Loucy (cell line): Measurements from ENCODE around the gene PCDHGC4.

Experiments used
- H2AFZ ChIP-seq: fragments of 200-600 bp; sonication (generic); 2 replicates; pipeline ENCODE4 v1.6.0; 2016; ENCODE audit warnings: antibody characterized with exemption, mild to moderate bottlenecking, low read length, moderate library complexity
- H3F3A ChIP-seq: fragments of 200-600 bp; 2 replicates; pipeline ENCODE4 v1.6.0; 2016; ENCODE audit warnings: antibody characterized with exemption, low read depth, mild to moderate bottlenecking
- H3K27me3 ChIP-seq: fragments of 200-600 bp; sonication (generic); 2 replicates; pipeline ENCODE4 v1.6.1; 2014; ENCODE audit warnings: low read length, mild to moderate bottlenecking; ENCODE audit not compliant: insufficient read depth, poor library complexity, severe bottlenecking
- H3K36me3 ChIP-seq: fragments of 200-600 bp; sonication (generic); 2 replicates; pipeline ENCODE4 v1.6.1; 2016; ENCODE audit warnings: low read length; ENCODE audit not compliant: insufficient read depth
- H3K4me1 ChIP-seq: fragments of 200-600 bp; sonication (generic); 2 replicates; pipeline ENCODE4 v1.5.1; 2014; ENCODE audit warnings: low read length, mild to moderate bottlenecking; ENCODE audit not compliant: insufficient read depth, poor library complexity, severe bottlenecking
- H3K4me2 ChIP-seq: fragments of 200-600 bp; sonication (generic); 2 replicates; pipeline ENCODE4 v1.6.0; 2014; ENCODE audit warnings: antibody characterized with exemption, low read length, low read depth, mild to moderate bottlenecking; ENCODE audit not compliant: poor library complexity, severe bottlenecking
- H3K4me3 ChIP-seq: fragments of 200-600 bp; sonication (generic); 2 replicates; pipeline ENCODE4 v1.5.1; 2014; ENCODE audit warnings: low read length, mild to moderate bottlenecking, mixed read lengths; ENCODE audit not compliant: poor library complexity, severe bottlenecking
- H3K79me2 ChIP-seq: fragments of 200-600 bp; sonication (generic); 2 replicates; pipeline ENCODE4 v1.6.1; 2014; ENCODE audit warnings: low read length; ENCODE audit not compliant: insufficient read depth
- H3K9ac ChIP-seq: fragments of 200-600 bp; sonication (generic); 2 replicates; pipeline ENCODE4 v1.6.0; 2014; ENCODE audit warnings: mild to moderate bottlenecking, low read depth, low read length, moderate library complexity; ENCODE audit not compliant: poor library complexity, severe bottlenecking
- H3K9me2 ChIP-seq: fragments of 200-600 bp; sonication (generic); replicated peaks from 2 replicates; pipeline ENCODE4 v1.6.1; 2016; ENCODE audit warnings: low read depth, low read length, mixed read lengths
- H3K9me3 ChIP-seq: fragments of 200-600 bp; sonication (generic); 2 replicates; pipeline ENCODE4 v1.6.1; 2014; ENCODE audit warnings: mild to moderate bottlenecking, antibody characterized with exemption, low read length, low read depth; ENCODE audit not compliant: insufficient read depth
- H4K20me1 ChIP-seq: fragments of 200-600 bp; sonication (generic); 2 replicates; pipeline ENCODE4 v1.6.0; 2014; ENCODE audit warnings: antibody characterized with exemption, low read length, mild to moderate bottlenecking; ENCODE audit not compliant: insufficient read depth, poor library complexity, severe bottlenecking
- EZH2phosphoT487 ChIP-seq: fragments of 200-600 bp; IDR thresholded peaks from 2 replicates; pipeline ENCODE4 v1.6.1; 2018; ENCODE audit warnings: antibody characterized with exemption, mild to moderate bottlenecking, moderate library complexity, borderline replicate concordance
- TF ChIP-seq, protein P1 (sequence below): fragments of 200-600 bp; sonication (generic); conservative IDR thresholded peaks from 2 replicates; pipeline ENCODE4 v1.5.1; 2014; ENCODE audit warnings: mild to moderate bottlenecking, antibody characterized with exemption, low read length

The PCDHGC4 gene

DNA sequence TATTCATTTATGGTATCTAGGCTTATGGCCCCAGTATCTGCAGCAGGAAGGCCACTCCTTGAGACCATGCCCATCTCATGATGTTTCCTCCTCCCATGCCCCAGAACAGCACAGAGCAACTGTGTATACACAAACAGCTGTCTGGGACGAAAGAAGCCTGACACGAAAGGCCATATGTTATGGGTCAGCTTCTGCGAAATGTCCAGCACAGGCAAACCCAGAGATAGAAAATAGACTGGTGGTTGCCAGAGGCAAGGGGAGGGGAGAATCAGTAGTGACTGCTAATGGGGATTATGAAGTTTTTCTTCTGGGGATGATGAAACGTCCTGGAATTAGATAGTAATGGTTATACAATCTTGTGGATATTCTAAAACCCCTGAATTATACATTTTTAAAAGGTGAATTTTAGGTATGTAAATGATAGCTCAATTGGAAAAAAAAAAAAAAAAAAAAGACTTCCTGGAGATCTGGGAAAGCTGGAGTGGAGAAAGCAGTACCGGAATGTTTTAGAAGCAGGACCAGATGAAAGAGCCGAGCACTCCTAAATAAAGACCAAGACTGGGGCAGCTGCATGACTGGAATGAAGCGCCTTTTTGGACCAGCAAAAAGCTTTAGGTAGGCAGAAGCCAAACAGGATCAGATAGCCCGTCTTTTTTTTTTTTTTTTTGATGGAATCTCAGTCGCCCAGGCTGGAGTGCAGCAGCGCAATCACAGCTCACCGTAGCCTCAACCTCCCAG lies 33.2 kb downstream of the PCDHGC4 start:
- H3K36me3 ChIP-seq: peaks cover 99% of the 10 kb centered on the region; the same call in 1 of the 2 replicates
- H3K9me3 ChIP-seq: no peaks in the 10 kb centered on the region
- H3K9ac ChIP-seq: no peak overlapping the region
- H3K4me1 ChIP-seq: no peaks in the 10 kb centered on the region
- H3K4me3 ChIP-seq: no peak overlapping the region
- no peaks in the 10 kb centered on the region for H3K9me2 ChIP-seq
- H3K79me2 ChIP-seq: no peaks in the 10 kb centered on the region
- H2AFZ ChIP-seq: no peak overlapping the region
- no peaks in the 10 kb centered on the region for H3K27me3 ChIP-seq
- no peaks in the 10 kb centered on the region for H4K20me1 ChIP-seq
- no peak overlapping the region for H3K4me2 ChIP-seq
- TF ChIP-seq EZH2phosphoT487: no peak
- TF ChIP-seq, protein P1, sequence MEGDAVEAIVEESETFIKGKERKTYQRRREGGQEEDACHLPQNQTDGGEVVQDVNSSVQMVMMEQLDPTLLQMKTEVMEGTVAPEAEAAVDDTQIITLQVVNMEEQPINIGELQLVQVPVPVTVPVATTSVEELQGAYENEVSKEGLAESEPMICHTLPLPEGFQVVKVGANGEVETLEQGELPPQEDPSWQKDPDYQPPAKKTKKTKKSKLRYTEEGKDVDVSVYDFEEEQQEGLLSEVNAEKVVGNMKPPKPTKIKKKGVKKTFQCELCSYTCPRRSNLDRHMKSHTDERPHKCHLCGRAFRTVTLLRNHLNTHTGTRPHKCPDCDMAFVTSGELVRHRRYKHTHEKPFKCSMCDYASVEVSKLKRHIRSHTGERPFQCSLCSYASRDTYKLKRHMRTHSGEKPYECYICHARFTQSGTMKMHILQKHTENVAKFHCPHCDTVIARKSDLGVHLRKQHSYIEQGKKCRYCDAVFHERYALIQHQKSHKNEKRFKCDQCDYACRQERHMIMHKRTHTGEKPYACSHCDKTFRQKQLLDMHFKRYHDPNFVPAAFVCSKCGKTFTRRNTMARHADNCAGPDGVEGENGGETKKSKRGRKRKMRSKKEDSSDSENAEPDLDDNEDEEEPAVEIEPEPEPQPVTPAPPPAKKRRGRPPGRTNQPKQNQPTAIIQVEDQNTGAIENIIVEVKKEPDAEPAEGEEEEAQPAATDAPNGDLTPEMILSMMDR: no peak
- H3F3A ChIP-seq: no peaks in the 10 kb centered on the region

DNA sequence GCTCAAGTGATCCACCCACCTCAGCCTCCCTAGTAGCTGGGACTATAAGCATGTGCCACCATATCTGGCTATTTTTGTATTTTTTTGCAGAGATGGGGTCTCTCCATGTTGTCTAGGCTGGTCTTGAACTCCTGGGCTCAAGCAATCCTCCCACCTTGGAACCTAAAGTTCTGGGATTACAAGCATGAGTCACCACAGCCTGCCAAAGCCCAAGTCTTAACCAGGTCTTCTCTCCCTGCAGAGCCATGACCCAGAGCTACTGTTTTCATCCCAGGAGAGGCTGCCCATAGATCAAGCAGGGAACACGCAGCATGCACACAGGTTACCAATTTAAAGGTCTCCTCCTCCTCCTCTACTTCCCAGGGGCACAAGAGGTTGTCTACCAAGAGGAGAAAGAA lies 33.8 kb downstream of the PCDHGC4 start:
- no peaks in the 10 kb centered on the region for H3K9me3 ChIP-seq
- H3K27me3 ChIP-seq: no peaks in the 10 kb centered on the region
- H3F3A ChIP-seq: no peaks in the 10 kb centered on the region
- H3K9ac ChIP-seq: no peak overlapping the region
- no peak overlapping the region for H3K4me3 ChIP-seq
- no peaks in the 10 kb centered on the region for H3K79me2 ChIP-seq
- no peaks in the 10 kb centered on the region for H3K4me1 ChIP-seq
- no peak overlapping the region for H2AFZ ChIP-seq
- H3K9me2 ChIP-seq: no peaks in the 10 kb centered on the region
- peaks cover 99% of the 10 kb centered on the region; the same call in 1 of the 2 replicates for H3K36me3 ChIP-seq
- no peak overlapping the region for H3K4me2 ChIP-seq
- no peaks in the 10 kb centered on the region for H4K20me1 ChIP-seq
- no peak for TF ChIP-seq EZH2phosphoT487
- TF ChIP-seq, protein P1: no peak

DNA sequence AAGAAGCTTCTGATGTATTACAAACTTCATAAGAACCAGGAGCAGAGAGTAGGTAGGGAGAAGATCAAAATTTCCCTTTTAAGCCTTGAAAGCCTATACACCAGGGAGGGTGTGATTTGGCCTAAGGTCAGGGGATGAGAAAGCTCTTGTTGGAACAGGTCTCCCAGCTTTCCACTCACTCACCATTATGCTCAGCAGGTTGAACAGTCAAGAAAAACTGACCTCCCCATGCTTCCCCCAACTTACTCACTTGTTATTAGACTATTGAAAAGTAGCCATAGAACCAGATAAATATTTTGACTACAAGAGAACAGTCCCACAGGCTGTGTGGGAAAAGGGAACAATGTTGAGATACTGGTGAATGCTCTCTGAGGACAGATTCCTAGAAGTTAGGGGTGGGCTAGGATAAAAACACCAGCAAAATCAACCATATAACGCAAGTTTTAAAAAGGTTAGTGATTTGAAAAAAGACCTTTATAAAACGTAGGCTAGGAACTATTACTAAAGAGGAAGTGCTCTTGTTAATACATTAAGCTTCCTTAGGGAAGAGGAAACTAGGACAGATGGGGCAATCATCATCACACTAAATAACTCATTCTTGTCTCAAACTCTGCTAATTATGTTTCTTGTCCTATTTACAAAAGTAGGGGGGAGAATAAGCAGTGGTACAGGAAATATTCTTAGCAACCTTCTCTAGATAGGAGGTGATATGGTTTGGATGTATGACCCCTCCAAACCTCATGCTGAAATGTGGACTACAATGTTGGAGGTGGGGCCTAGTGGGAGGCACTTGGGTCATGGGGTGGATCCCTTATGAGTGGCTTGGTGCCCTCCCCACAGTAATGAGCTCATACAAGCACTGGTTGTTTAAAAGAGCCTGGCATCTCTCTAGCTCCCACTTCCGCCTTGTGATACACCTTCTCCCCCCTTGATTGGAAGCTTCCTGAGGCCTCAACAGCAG lies 35.1 kb downstream of the PCDHGC4 start:
- no peaks in the 10 kb centered on the region for H3K9me3 ChIP-seq
- H3K9me2 ChIP-seq: no peaks in the 10 kb centered on the region
- no peak overlapping the region for H3K4me3 ChIP-seq
- H2AFZ ChIP-seq: no peak overlapping the region
- H3K36me3 ChIP-seq: peaks cover 99% of the 10 kb centered on the region; the same call in 1 of the 2 replicates
- H4K20me1 ChIP-seq: no peaks in the 10 kb centered on the region
- no peaks in the 10 kb centered on the region for H3K79me2 ChIP-seq
- no peaks in the 10 kb centered on the region for H3K4me1 ChIP-seq
- H3K9ac ChIP-seq: no peak overlapping the region
- no peaks in the 10 kb centered on the region for H3K27me3 ChIP-seq
- no peak for TF ChIP-seq EZH2phosphoT487
- TF ChIP-seq, protein P1: no peak
- no peak overlapping the region for H3K4me2 ChIP-seq
- H3F3A ChIP-seq: no peaks in the 10 kb centered on the region
